ENCODE measurements around the gene CACNG5.

DNA sequence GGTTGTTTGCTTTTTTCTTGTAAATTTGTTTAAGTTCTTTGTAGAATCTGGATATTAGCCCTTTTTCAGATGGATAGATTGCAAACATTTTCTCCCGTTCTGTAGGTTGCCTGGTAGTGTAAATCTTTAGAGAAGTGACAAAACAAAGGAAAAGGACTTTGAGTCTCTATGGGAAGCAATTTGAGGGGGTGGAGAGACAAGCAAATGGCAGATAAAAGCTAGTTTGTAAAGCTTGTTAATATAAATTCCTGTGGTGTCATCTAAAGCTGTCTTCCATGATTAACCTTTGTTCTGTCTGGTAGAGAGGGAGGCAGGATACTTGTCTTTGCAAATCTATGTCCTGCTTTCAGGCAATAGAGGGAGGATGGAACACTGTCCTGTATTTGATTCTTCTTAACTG, 89.0 kb downstream of the CACNG5 start:
- TF ChIP-seq, protein P1, sequence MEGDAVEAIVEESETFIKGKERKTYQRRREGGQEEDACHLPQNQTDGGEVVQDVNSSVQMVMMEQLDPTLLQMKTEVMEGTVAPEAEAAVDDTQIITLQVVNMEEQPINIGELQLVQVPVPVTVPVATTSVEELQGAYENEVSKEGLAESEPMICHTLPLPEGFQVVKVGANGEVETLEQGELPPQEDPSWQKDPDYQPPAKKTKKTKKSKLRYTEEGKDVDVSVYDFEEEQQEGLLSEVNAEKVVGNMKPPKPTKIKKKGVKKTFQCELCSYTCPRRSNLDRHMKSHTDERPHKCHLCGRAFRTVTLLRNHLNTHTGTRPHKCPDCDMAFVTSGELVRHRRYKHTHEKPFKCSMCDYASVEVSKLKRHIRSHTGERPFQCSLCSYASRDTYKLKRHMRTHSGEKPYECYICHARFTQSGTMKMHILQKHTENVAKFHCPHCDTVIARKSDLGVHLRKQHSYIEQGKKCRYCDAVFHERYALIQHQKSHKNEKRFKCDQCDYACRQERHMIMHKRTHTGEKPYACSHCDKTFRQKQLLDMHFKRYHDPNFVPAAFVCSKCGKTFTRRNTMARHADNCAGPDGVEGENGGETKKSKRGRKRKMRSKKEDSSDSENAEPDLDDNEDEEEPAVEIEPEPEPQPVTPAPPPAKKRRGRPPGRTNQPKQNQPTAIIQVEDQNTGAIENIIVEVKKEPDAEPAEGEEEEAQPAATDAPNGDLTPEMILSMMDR (IDR thresholded peaks at IDR 0.05): no peak
- TF ChIP-seq POLR2AphosphoS5 (IDR thresholded peaks at IDR 0.05): no peak
- TF ChIP-seq POLR2A (IDR thresholded peaks at IDR 0.05): no peak

Measured in gastroesophageal sphincter (tissue), 3 donors.